HFF-Myc (cell line): Measurements from ENCODE around the gene ADK.

Experiments
- DNase-seq: peaks from one replicate; pipeline ENCODE4 v3.0.0-alpha.2; 2011; ENCODE audit warnings: low read depth; ENCODE audit errors: extremely low read depth
- H3K4me3 ChIP-seq: replicated peaks from 2 replicates; pipeline ENCODE4 v1.5.1; 2011; ENCODE audit warnings: low read depth, mild to moderate bottlenecking, control low read depth, low read length
- CTCF ChIP-seq: IDR thresholded peaks from 2 replicates; pipeline ENCODE4 v1.5.1; 2012; ENCODE audit warnings: mild to moderate bottlenecking, low read depth, low read length, control low read depth; ENCODE audit errors: missing control alignments

ADK gene

GRCh38 chr10:74730246-74730645 is 579.2 kb downstream of the ADK start:
- no peak for TF ChIP-seq CTCF
- no peak for DNase-seq
- no peak overlapping the region for H3K4me3 ChIP-seq

- H3K4me3 ChIP-seq, result no peak overlapping the region
- DNase-seq, result no peak
- no peak for TF ChIP-seq CTCF
Observed at GRCh38 chr10:74733612-74734011, 582.6 kb downstream of the ADK start.

- TF ChIP-seq CTCF, result no peak
- no peak for DNase-seq
Observed at GRCh38 chr10:74736029-74736428, 585.0 kb downstream of the ADK start.

DNA sequence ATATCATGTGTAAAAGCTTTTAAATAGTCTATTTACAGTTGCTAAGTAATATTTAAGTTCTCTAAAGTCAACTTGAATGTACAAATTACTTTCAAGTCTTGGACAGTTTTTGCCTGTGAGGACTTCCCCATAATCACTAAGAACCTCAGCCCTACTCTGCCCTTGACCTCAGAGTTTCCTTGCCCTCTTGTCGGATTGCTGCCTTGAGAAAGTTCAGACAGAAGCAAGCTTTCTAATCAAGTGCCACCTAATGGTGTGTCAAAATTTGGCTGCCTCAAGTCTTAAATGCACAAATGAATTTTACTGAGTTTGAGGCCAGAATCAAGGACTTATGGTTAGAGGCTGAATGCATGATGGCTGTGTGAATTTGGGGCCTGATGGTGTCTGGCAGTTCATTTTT is 587.0 kb downstream of the ADK start:
- TF ChIP-seq CTCF, result no peak
- no peak for DNase-seq
- no peak overlapping the region for H3K4me3 ChIP-seq

More at GRCh38 chr10:74736029-74736428, 585.0 kb downstream of the ADK start:
- H3K4me3 ChIP-seq, result no peak overlapping the region

DNA sequence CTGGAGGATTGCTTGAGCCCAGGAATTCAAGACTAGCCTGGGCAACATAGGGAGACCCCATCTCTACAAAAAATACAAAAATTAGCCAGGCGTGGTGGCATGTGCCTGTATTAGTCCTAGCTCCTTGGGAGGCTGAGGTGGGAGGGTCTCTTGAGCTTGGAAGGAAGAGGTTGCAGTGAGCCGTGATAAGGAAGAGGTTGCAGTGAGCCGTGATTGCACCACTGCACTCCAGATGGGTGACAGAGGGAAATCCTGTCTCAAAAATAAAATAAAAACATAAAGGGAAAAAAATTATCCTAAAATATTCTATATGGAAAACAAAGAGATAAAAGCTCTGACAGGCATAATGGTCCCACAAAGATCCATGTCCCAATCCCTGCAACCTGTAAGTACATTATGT is 587.5 kb downstream of the ADK start:
- no peak overlapping the region for H3K4me3 ChIP-seq
- DNase-seq, result no peak
- TF ChIP-seq CTCF, result no peak

DNA sequence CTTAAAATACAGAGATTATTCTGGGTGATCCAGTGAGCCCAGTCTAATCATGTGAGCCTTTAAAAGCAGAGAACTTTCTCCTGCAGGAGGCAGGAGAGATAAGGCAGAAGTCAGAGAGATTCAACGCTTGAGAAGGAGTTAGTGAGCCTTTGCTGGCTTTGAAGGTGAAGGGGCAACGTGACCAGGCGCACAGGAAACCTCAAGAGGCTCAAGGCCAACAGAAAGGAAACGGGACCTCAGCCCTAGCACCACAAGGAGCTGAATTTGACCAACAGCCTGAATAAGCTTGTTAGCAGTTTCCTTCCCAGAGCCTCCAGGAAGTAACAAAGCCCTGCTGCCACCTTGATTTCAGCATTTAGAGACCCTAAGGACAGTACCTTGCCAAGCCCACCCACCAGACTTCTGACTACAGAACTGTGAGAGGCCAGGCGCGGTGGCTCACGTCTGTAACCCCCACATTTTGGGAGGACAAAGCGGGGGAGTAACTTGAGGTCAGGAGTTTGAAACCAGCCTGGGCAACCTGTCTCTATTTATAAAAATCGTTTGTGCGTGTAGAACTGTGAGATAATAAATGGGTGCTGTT is 588.1 kb downstream of the ADK start:
- no peak for DNase-seq
- no peak overlapping the region for H3K4me3 ChIP-seq
- no peak for TF ChIP-seq CTCF

GRCh38 chr10:74743401-74743800 is 592.4 kb downstream of the ADK start:
- no peak overlapping the region for H3K4me3 ChIP-seq
- TF ChIP-seq CTCF, result no peak
- no peak for DNase-seq
